GDM1 (cell line): ENCODE data around the gene SIMC1.

ENCODE experiments used
- DNase-seq: peaks from one replicate; lab custom pipeline; 2025; lab: John Stamatoyannopoulos, UW

The SIMC1 gene

DNA sequence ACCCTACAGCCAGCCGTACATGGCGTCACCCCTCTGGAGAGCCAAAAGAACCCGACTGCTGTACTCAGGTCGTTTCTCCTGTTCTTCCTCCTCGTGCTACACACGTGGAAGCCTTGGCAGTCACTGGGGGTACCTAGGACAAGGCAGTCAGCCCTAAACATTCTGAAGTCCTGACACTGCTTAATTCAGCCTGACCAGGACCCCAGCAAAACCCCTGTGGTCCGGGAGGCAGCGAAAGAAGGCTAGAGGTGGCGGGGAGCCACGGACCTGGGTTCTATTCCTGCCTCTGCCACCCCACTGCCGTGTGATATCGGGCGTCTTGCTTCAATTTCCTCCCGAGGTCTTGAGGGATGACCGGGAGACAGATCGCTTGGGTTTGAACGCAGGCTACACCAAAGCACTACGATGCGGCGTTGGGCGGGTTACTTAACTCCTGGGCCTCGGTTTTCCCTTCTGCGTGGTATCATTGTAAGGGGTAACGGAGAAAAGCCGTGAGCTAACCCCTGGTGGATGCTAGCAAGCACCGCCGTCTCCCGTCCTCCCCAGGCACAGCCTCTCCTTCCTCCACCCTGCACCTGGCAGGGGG lies 126.6 kb downstream of the SIMC1 start:
- no peak for DNase-seq

DNA sequence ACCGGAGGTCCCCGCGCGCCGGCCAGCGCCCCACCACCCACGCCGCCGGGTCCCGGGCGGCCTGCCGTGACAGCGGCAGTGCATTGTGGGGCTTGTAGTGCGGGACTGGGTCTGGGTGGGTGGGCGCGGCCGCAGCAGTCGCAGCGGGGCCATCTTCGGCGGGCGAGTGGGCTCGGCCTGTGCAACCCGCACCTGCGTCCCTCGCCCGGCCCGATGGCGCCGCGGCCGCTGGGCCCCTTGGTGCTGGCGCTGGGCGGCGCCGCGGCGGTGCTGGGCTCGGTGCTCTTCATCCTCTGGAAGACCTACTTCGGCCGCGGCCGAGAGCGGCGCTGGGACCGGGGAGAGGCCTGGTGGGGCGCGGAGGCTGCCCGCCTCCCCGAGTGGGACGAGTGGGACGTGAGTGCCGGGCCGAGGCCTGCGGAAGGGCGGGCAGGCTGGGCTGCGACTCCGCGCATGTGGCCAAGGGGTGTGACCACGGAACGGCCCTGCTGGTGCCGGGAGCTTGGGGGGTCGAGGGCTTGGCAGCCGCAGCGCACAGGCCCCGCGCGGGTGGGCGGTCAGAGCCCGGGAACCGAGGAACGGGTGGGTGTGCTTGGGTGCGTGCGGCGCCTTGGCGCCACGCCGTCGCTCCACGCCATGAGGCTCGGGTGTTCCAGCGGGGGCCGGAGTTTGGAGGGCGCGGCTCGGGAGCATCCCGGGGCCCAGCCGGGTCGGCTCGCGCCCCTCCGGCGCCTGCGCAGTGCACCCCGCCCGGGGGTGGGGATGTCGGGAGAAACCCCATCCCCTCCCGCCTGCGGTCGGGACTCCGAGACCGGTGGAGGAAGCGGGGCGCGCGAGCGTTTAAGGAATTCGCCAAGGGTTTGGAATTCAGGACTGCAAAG lies 127.4 kb downstream of the SIMC1 start, which contains the start of gene ARL10:
Gene ARL10, plus strand, starts transcription at position 137 of the 881 bp plus-strand sequence. Its CDS starts 77 bp downstream, at position 214.
- no peak for DNase-seq

DNA sequence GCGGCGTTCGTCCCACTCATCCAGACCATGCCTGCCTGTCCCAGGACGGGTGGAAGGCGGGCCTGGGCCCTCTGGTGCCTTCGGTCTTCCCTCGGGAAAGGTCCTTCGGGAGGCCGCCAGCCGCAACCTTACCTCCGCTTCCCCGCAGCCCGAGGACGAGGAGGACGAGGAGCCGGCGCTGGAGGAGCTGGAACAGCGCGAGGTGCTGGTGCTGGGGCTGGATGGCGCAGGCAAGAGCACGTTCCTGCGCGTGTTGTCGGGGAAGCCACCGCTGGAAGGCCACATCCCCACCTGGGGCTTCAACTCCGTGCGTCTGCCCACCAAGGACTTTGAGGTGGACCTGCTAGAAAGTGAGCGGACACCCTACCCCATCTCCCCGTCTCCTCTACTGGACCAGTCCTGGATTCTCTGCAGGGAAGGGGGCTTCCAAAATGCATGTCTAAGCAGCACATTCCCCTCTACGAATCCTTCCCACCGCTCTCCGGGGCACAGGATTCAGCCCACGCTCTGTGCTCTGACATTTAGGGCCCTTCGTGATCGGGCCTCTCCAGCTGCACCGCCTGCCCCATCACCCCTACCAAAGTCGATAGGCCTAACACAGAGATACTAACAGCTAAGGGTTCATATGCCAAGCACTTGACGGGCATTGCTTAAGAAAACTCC lies 128.1 kb downstream of the SIMC1 start:
- DNase-seq = no peak

DNA sequence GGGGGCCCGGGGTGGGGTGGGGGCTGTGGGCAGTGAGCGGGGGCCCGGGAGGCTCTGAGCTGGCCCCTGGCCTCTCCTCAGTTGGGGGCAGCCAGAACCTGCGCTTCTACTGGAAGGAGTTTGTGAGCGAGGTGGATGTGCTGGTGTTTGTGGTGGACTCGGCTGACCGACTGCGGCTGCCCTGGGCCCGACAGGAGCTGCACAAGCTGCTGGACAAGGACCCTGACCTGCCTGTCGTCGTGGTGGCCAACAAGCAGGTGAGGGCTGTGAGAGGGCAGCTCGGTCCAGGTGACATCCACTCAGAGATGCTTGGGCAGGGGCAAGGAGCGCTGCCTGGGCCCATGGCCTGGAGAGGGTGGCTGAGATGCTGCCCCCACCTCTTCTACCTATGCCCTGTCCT lies 130.5 kb downstream of the SIMC1 start:
- no peak for DNase-seq

DNA sequence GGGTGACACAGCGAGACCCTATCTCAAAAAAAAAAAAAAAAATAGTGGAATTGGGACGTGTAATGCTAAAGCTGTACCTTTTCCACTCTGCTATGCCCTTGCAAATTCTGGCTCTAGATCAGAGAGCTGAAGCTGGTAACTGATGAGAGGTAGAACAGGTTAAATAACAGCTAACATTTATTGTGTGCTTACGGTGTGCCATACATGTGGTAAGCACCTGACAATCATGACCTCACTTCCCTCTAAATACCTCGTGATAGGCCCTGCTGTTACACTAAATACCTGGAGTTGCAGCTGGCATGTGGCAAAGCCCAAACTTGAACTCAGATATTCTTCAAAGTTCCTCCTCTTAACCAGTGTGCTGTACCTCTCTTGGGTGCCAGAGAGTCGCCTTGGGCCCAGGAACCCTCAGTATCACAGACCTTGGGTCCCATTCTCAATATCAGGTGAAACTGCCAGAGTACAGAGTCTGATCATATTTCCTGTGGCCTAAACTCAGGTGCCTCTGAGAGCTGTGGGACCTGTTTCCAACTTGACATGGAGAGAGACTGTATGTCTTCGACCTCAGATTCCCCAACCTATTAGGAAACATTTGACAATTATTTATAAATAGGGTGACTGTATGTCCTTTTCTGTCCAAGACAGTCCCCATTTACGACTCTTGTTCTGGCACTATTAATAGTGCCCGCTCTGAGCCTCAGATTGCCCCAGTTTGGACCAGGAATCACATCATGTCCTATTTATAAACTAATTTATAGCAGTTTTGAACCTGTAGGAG lies 131.9 kb downstream of the SIMC1 start:
- no peak for DNase-seq

DNA sequence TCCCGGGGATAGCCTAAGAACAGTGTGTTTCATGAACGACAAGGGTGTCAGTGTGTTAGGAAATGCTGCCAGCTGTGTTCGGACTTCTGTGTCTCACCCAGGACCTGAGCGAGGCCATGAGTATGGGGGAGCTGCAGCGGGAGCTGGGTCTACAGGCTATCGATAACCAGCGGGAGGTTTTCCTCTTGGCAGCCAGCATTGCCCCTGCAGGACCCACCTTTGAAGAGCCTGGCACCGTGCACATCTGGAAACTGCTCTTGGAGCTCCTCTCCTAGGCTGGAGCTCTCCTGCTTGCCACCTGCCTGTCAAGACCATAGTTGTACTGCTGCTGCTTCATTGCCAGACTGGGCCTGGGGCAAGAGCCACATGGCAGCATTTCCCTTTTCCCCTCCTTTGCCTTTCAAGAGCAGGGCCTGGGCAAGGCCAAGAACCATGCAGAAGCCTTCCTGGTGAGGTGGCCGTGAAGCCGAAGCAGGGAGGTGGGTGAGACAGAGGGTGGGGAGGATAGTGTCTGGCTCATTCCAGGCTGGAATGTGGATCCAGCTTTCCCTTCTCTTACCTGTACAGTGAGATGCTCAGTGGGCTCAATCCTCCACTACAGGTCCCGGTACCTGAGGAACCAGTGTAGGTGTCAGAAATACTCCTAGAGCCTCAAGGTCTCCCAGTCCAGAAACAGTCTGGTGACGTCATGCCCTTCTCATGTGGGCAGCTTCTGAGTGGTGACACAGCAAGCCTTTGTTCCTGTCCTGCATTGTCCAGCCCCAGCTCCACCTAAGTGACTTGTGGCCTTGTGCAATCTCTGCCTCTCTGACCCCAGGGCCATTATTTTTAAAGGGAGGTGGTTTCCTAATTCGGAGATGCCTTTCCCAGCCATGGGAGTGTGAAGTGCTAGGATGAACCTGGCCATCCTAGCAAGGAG lies 133.7 kb downstream of the SIMC1 start:
- DNase-seq = no peak

DNA sequence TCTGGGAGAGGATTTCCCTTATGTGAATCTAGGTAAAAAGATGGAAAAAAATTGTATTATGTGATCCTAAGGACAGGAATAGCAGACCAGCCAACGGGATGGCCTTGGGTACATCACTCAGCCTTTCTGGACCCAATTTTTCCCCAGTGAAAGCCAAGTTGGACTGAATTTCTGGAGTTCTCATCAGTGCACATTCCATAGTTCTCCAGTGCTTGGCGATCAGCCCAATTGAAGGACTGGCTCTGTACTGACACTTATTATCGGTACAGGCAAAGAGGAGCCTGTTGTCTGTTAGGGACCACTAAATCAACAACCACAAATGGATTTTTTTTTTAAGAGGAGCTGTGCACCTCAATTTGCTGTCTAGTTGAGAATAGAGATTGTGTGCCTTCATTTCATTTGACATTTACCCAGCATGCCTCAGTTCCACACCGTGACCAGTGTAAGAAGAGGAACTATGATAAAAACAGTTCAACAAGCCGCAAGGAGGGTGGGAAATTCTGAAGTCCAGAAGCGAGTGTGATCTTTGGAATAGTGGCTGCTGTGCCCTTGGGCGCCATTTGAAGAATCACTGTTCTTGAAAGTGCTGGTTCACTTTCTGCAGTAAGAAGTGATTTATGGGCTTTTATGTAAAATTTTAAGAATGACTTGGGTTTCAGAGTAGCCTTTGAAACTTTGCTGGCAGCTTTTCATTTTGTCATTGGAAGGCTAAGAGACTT lies 135.0 kb downstream of the SIMC1 start:
- DNase-seq = no peak

DNA sequence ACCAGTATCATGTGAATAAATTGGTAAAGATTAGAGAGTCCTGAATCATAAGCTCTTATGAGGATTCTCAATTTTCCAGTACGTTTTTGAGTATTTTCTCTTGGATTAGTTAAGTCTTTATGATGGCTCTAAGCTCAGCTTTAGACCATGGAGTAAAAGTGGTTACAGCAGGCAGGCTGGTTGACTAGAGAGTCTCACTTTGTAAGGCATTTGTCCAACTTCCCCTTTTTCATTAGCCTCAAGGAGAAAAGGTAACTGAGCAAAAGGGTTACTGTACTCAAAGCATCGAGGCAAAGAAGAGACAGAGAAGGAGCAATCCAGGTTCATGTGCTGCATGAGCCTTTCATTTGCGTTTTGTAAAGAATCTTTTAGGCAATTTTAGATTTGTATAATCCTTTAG lies 141.7 kb downstream of the SIMC1 start:
- DNase-seq = no peak

DNA sequence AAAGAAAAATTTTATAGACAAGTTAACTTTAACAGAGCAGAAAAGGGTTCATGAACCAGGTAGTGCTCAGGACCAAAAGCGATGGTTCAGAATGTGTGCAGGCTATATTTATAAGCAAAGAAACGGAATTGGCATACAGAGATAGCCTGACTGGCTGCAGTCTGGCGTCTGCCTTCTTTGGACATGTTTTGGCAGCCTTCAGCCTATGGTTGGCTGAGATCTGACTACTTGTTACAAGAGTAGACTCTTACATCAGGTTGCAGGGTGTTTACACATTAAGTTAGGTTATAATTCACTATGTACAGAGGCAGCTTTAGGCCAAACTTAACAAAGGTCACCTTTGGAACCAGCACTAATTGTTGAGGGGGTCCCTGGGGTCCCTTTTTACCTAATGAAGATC lies 143.2 kb downstream of the SIMC1 start:
- no peak for DNase-seq

DNA sequence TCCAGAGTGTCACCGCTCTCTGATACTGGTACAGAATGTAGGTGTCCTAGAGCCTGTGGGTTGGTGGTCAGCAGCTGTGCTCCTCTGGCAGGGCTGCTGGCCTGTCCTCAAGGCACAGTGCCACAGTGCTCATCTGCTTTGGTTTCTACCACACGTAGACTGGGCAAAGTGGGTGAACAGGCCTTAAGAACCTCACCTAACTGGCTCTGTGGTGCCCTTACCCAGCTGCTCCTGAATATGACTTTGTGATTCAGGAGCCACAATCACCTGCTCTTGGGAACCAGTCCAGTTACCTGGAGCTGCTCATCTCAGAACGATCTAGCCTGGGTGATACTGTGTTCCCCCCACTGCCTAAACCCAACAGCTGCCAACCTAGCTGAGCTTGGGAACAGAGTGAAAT lies 143.8 kb downstream of the SIMC1 start:
- no peak for DNase-seq

DNA sequence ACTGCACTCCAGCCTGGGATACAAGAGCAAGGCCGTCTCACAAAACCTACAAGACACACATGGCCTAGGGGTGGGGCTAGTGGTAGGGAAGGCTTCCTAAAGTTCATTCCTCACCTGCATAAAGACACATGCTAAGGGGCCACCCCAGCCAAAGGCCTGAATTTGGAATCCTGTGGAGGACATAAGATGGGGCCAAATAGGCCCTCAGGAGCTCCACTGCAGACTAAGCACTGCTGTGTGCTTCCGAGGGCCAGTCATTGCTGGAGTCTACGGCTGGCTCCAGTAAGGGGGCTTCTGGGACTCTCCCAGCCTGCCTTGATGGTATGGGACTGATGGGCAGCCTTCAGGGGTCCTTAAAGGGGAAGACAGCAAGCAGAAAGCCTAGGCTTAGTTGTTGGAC lies 144.5 kb downstream of the SIMC1 start:
- no peak for DNase-seq

DNA sequence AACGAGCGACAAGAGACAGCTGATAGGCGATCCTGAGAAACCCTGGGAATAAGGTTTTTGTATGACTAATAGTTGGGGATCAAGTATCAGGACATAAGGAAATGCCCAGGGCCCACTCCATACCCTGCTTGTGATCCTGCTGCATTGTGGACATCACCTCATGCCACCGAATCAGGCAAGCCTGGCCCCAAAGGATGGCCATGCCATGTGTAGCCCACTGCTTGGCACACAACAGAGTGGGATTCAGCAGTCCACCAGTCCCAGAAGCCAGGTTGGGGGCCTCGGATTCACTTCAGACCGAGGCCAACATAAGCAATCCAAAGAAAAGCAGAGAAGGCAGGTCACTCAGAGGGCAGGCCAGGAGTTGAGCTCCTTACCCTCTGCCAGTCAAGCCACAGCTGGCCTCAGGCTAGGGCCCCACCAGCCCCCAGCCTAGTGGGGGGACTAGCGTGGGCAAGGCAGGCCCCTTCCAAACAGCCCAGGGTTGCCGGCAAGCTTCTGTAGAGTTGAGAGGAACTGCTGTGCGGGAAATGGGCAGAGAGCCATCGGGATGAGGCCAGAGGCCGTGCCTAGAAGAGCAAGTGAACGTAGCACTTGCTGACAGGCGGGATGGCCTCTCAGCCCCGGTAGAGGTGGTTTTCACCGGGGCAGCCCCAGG lies 145.2 kb downstream of the SIMC1 start:
- DNase-seq = no peak

DNA sequence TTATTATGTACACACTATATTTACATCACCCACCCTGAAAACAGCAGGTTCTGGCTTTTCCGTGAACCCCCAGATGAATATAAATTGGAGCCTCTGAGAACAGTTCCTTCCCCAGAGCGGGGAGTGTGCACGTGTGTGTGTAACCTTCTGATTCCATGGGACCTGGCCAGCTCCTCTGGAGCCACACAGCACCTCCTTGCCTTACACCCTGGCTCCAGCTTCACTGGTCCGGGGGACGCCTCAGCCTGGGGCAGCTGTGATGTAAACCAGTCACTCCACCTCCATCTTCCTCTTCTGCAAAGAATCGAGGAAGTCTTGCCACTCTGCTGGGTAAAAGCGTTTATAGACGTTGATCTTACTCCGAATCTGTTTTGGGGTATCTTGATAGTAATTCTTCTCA lies 145.7 kb downstream of the SIMC1 start:
- no peak for DNase-seq

DNA sequence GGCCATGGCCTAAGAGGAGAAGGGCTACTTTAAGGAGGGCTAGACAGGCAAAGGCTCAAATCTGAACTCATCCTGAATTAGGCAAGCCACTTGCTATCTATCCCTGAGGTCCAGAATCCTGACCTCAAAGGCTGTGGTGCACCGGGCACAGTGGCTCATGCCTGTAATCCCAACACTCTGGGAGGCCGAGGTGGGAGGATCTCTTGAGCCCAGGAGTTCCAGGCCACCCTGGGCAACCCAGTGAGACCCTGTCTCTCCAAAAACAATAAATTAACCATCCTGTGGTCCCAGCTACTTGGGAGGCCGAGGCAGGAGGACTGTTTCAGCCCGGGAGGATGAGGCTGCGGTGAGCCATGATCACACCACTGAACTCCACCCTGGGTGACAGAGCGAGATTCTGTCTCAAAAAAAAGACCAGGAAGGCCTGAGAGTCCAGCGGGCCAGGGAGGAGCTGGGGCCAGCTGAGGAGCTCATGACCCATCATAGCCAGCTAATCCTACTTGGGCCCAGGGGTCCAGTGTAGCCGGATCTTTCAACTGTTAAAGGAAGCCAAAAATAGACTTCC lies 146.2 kb downstream of the SIMC1 start:
- no peak for DNase-seq

DNA sequence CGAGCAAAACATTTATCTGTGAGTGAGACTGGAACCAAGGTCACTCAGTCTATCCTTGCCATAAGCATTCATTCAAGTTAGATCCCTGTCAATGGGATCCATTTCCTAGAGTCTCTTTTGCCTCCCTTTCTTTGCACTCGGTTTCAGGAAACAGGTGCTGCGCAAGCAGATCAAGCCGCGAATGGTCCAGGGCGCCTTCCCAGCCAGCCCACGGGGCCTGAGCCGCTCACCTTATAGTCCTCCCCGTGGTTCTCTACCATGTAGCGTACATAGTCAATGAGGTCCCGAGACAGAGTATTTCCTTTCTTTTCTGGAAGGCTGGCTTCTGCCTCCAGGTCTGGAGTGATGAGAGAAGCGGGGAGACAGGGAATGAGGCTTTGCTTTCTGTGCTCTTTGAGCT lies 146.8 kb downstream of the SIMC1 start:
- no peak for DNase-seq

DNA sequence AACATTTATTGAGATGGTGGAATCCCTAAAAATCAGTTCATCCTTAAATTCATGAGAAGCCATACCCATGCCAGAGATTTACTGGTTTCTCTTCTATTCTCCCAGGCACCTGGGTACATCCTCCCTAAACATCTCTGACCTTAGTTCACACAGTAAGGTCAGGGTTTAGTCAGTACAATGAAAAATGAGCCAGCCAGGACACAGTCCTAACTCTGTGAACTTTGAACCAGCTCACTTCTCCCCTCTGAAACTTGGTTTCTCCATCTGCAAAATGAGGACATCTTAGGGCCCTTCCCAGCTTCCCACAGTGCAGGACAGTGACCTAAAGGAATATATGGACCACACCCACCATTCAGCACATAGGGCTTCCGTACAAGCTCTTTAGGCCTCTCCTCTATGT lies 148.3 kb downstream of the SIMC1 start:
- DNase-seq = no peak

DNA sequence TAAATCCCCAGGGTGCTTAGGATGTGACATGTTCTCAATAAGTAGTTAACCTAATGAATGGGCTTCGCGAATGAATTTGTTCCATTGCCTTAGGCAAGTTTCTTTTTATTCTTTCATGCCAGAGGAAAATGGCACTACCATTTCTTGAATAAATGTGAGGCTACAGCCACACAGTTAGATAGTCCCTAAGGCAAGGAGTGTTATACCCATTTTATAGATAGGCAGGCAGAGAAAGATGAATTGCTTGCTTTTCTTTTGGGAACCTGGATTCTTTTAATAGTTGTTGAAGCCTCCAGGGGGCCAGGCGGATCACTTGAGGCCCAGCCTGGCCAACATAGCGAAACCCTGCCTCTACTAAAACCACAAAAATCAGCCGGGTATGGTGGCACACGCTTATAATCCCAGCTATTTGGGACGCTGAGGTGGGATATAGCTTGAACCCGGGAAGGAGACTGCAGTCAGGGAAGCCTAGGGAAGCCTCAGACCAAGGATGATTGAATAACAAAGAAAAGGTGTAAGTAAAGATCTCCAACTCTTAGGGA lies 149.2 kb downstream of the SIMC1 start:
- DNase-seq = no peak

DNA sequence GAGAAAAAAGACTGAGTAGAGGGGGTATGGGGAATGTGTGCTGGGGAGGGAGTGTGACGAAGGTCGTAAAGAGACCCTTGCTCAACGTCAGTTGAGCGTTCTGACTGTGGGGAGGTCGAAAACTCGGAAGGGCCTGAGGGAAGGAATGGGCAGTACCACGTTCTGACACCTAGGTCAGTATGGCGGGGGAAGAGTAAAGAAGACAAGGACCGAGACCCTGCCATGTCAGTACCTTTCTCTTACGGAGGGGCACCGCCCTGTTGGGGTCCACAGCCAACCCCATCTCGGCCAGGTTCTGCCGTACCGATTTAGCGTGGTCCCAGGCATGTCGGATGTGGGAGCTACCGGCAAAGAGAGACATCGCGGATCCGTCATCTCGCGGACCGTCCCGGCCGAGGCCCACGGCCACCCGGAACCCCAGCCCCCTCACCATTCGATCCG lies 149.8 kb downstream of the SIMC1 start:
- DNase-seq = no peak

DNA sequence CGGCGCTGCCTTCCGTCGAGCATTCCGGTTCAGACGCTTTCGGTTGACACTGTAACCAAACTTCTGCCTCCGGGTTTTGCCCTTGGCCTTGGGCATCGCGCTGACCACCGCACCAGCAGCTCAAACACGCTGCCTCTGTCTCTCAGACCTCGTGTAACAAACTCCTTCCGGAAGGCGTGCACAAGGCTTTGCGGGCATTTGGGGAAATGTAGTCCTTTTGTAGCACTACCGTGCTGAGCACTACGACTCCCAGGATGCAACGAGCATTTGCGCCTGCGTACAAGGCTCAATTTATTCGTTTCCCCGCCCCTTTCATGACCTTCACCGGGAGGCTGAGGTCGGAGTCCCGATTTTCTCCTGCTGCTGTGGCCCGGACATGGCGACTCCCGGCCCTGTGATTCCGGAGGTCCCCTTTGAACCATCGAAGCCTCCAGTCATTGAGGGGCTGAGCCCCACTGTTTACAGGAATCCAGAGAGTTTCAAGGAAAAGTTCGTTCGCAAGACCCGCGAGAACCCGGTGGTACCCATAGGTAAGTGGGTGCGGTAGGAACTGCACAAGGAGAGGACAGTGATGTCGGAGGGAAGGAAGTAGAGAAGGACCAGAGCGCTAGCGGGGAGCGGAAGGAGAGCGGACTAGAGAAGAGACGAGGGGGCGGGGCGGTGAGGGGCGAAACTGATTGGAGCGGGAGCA lies 150.4 kb downstream of the SIMC1 start, which contains the start of the genes HIGD2A and NOP16:
Gene HIGD2A, plus strand, starts transcription at position 308 of the 691 bp plus-strand sequence. Its CDS starts 69 bp downstream, at position 377.
Gene NOP16, minus strand, starts transcription at position 155 of the 691 bp plus-strand sequence. Its CDS starts 59 bp downstream, at position 96.
- peak; percentile 98 for DNase-seq
